Fibroblast of skin of left quadriceps (primary cell): Measurements from ENCODE around the gene TMEM126A.
"Not testable (repeated sequence)": the region's sequence is repeated elsewhere in the genome, so short reads cannot be mapped to it uniquely, and the experiment has no call there.

Experiments
- DNase-seq, 2 experiments: peaks; one replicate each; pipeline ENCODE4 v3.0.0-alpha.2; 2013; ENCODE audit warnings: low read depth in 2 of 2

The TMEM126A gene

GRCh38 chr11:85647604-85648299 lies at the start of gene TMEM126A:
Gene TMEM126A, plus strand, starts transcription at chr11:85647967. Its CDS starts 2,289 bp downstream, at chr11:85650256.
- DNase-seq, result peak; percentile 39 to 52

- DNase-seq, result no peak
Observed at GRCh38 chr11:85599083-85599482, 48.7 kb upstream of the TMEM126A start.

GRCh38 chr11:85602526-85603213 lies 45.1 kb upstream of the TMEM126A start:
- no peak for DNase-seq

- DNase-seq, result no peak
Observed at GRCh38 chr11:85603220-85603619, 44.5 kb upstream of the TMEM126A start.

- DNase-seq, result not testable (repeated sequence)
Observed at GRCh38 chr11:85606237-85606636, 41.5 kb upstream of the TMEM126A start.

GRCh38 chr11:85608621-85609020 lies 39.1 kb upstream of the TMEM126A start:
- DNase-seq, result not testable (repeated sequence)

- not testable (repeated sequence) for DNase-seq
Observed at GRCh38 chr11:85609286-85609685, 38.5 kb upstream of the TMEM126A start.

GRCh38 chr11:85611643-85612042 lies 36.1 kb upstream of the TMEM126A start:
- not testable (repeated sequence) for DNase-seq

GRCh38 chr11:85619499-85619898 lies 28.3 kb upstream of the TMEM126A start:
- no peak for DNase-seq

GRCh38 chr11:85620256-85620655 lies 27.5 kb upstream of the TMEM126A start:
- no peak for DNase-seq

GRCh38 chr11:85626496-85626895 lies 21.3 kb upstream of the TMEM126A start:
- DNase-seq, result no peak

- no peak for DNase-seq
Observed at GRCh38 chr11:85627332-85627997, 20.3 kb upstream of the TMEM126A start, which contains the start of gene DLG2. Gene DLG2, minus strand, starts transcription at chr11:85627344.

- DNase-seq, result peak; percentile 94
Observed at GRCh38 chr11:85627998-85628770, 19.6 kb upstream of the TMEM126A start, which contains the start of gene TMEM126B. Gene TMEM126B, plus strand, starts transcription at chr11:85628593. Its CDS starts 15 bp downstream, at chr11:85628608.

GRCh38 chr11:85628771-85629341 lies 18.9 kb upstream of the TMEM126A start:
- DNase-seq, result no peak

- DNase-seq, result no peak
Observed at GRCh38 chr11:85634747-85635146, 13.0 kb upstream of the TMEM126A start.

- no peak for DNase-seq
Observed at GRCh38 chr11:85643191-85643614, 4.6 kb upstream of the TMEM126A start.

- no peak for DNase-seq
Observed at GRCh38 chr11:85647078-85647477, 689 bp upstream of the TMEM126A start.

GRCh38 chr11:85651118-85651517 lies 3.4 kb downstream of the TMEM126A start:
- DNase-seq, result no peak

GRCh38 chr11:85652786-85653447 lies 5.2 kb downstream of the TMEM126A start:
- DNase-seq, result no peak

GRCh38 chr11:85654343-85654742 lies 6.6 kb downstream of the TMEM126A start:
- DNase-seq, result not testable (repeated sequence)

- DNase-seq, result no peak
Observed at GRCh38 chr11:85656777-85657176, 9.0 kb downstream of the TMEM126A start.
